ENCODE measurements around the gene EZH2.

EZH2 gene

GRCh38 chr7:148799893-148800555, 84.1 kb downstream of the EZH2 start:
- no peaks in the 10 kb centered on the region for H3K27me3 Mint-ChIP-seq (ENCODE audit: low read depth)
- H3K9me3 Mint-ChIP-seq, result no peaks in the 10 kb centered on the region
- no peak overlapping the region for H3K4me3 Mint-ChIP-seq
- peaks cover 2% of the 10 kb centered on the region for H3K4me1 Mint-ChIP-seq (ENCODE audit: low read depth)
- H3K27ac Mint-ChIP-seq, result peak overlapping the region; percentile 15
- peaks cover 35% of the 10 kb centered on the region for H3K36me3 Mint-ChIP-seq (ENCODE audit: low read depth)

DNA sequence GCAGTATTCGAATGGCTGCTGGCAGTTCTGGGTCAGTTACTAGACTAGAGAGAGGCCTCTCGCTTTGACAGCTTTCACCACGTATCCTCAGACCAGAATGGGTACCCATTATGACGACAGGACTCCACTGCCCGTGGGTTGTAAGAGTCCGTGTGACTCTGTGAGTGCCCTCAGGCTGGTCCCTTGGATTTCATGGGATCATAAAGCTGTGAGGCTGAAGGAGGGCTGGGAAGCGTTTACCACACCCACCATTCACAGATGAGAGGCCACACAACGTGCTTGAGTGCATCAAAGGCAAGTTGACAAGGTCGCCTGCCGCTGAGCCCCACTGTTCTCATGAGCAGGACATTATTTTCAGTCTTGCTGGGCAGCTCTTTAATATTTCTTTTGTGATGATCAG, 87.2 kb downstream of the EZH2 start:
- Mint-ChIP-seq H3K27ac (no peak overlapping the region), H3K9me3 (no peaks in the 10 kb centered on the region), H3K36me3 (ENCODE audit: low read depth) (peaks cover 50% of the 10 kb centered on the region), H3K4me1 (ENCODE audit: low read depth) (peaks cover 9% of the 10 kb centered on the region), H3K4me3 (no peak overlapping the region), H3K27me3 (ENCODE audit: low read depth) (no peaks in the 10 kb centered on the region)

DNA sequence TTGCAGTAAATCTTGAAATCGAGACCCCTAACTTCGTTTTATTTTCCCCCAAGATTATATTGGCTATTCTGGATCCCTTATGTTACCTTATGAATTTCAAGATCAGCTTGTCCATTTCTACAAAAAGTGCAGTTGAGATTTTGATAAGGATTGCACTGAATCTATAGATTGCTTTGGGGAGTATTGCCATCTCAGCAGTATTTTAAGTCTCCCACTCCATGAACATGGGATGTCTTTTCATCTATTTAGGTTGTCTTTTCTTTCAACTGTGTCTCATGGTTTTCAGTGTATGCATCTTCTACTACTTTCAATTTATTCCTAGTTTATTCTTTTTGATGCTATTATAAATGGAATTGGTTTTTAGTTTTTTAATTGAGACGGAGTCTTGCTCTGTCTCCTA, 89.6 kb downstream of the EZH2 start:
- Mint-ChIP-seq H3K4me3 (no peak overlapping the region), H3K27ac (no peak overlapping the region), H3K4me1 (ENCODE audit: low read depth) (peaks cover 6% of the 10 kb centered on the region), H3K9me3 (no peaks in the 10 kb centered on the region), H3K27me3 (ENCODE audit: low read depth) (no peaks in the 10 kb centered on the region), H3K36me3 (ENCODE audit: low read depth) (peaks cover 54% of the 10 kb centered on the region)

- Mint-ChIP-seq H3K36me3 (ENCODE audit: low read depth) (peaks cover 56% of the 10 kb centered on the region), H3K27me3 (ENCODE audit: low read depth) (no peaks in the 10 kb centered on the region), H3K9me3 (no peaks in the 10 kb centered on the region), H3K4me3 (no peak overlapping the region), H3K4me1 (ENCODE audit: low read depth) (peaks cover 6% of the 10 kb centered on the region), H3K27ac (no peak overlapping the region)
Measured at GRCh38 chr7:148793590-148793989, 90.5 kb downstream of the EZH2 start.

DNA sequence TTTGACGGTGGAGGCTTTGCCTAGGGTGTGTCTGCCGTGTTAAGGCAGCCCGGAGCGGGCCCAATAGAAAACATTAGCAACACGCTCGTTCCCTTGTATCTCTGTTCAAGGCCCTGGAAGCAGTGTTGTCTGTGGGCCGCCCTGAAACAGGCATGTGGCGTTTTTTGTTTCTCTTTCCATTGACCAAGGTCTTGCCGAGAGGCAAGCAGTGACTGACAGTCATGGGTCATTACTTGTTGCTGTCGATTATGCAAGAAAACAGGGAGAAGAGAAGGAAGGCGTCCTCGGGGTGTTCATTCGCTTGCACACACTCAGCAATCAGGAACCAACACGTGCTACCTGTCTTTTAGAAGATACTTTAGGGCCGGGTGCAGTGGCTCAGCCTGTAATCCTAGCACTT, 92.5 kb downstream of the EZH2 start:
- H3K27me3 Mint-ChIP-seq (ENCODE audit: low read depth), result no peaks in the 10 kb centered on the region
- H3K9me3 Mint-ChIP-seq, result no peaks in the 10 kb centered on the region
- no peak overlapping the region for H3K4me3 Mint-ChIP-seq
- H3K36me3 Mint-ChIP-seq (ENCODE audit: low read depth), result peaks cover 57% of the 10 kb centered on the region
- H3K27ac Mint-ChIP-seq, result no peak overlapping the region
- peaks cover 6% of the 10 kb centered on the region for H3K4me1 Mint-ChIP-seq (ENCODE audit: low read depth)

- no peaks in the 10 kb centered on the region for H3K27me3 Mint-ChIP-seq (ENCODE audit: low read depth)
- H3K27ac Mint-ChIP-seq, result no peak overlapping the region
- peaks cover 6% of the 10 kb centered on the region for H3K4me1 Mint-ChIP-seq (ENCODE audit: low read depth)
- no peaks in the 10 kb centered on the region for H3K9me3 Mint-ChIP-seq
- H3K36me3 Mint-ChIP-seq (ENCODE audit: low read depth), result peaks cover 56% of the 10 kb centered on the region
- H3K4me3 Mint-ChIP-seq, result no peak overlapping the region
Measured at GRCh38 chr7:148790850-148791249, 93.2 kb downstream of the EZH2 start.

- Mint-ChIP-seq H3K27me3 (ENCODE audit: low read depth) (no peaks in the 10 kb centered on the region), H3K9me3 (no peaks in the 10 kb centered on the region), H3K27ac (no peak overlapping the region), H3K36me3 (ENCODE audit: low read depth) (peaks cover 57% of the 10 kb centered on the region), H3K4me1 (ENCODE audit: low read depth) (peaks cover 6% of the 10 kb centered on the region), H3K4me3 (no peak overlapping the region)
Measured at GRCh38 chr7:148790131-148790726, 93.9 kb downstream of the EZH2 start.

GRCh38 chr7:148789220-148789619, 94.9 kb downstream of the EZH2 start:
- H3K27ac Mint-ChIP-seq, result no peak overlapping the region
- no peak overlapping the region for H3K4me3 Mint-ChIP-seq
- H3K4me1 Mint-ChIP-seq (ENCODE audit: low read depth), result peaks cover 6% of the 10 kb centered on the region
- no peaks in the 10 kb centered on the region for H3K9me3 Mint-ChIP-seq
- H3K36me3 Mint-ChIP-seq (ENCODE audit: low read depth), result peaks cover 51% of the 10 kb centered on the region
- no peaks in the 10 kb centered on the region for H3K27me3 Mint-ChIP-seq (ENCODE audit: low read depth)

DNA sequence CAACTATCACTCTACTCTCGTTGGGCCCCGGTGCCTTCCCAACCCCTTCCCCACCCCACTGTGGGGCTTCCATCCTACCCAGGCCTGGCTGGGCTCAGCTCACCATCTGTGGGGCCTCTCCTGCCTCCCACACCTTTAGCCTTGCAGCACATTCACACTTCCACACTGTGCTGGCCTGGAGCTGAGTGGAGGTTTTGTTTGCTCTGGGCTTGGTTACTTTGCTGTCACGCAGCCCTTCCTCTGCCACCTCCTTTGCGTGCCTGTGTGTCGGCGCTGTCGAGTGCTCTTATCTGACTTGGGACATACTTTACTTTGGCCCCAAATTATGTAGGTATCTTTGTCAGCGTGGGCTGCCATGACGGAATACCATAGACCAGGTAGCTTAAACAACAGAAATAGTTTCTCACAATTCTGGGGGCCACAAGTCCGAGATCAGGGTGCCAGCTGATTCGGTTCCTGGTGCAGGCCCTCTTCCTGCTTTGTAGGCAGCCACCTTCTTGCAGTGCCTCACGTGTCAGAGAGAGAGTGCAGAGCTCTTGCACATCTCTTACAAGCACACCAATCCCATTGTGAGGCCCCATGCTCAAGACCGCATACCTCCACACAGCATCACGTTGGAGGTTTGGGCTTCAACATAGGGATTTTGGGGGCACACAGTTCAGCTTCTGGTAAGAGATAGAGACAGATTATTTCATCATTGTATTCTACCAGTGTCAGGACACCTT, 96.4 kb downstream of the EZH2 start:
- peaks cover 50% of the 10 kb centered on the region for H3K36me3 Mint-ChIP-seq (ENCODE audit: low read depth)
- H3K27ac Mint-ChIP-seq, result no peak overlapping the region
- H3K9me3 Mint-ChIP-seq, result no peaks in the 10 kb centered on the region
- H3K4me3 Mint-ChIP-seq, result no peak overlapping the region
- H3K27me3 Mint-ChIP-seq (ENCODE audit: low read depth), result no peaks in the 10 kb centered on the region
- peaks cover 3% of the 10 kb centered on the region for H3K4me1 Mint-ChIP-seq (ENCODE audit: low read depth)

DNA sequence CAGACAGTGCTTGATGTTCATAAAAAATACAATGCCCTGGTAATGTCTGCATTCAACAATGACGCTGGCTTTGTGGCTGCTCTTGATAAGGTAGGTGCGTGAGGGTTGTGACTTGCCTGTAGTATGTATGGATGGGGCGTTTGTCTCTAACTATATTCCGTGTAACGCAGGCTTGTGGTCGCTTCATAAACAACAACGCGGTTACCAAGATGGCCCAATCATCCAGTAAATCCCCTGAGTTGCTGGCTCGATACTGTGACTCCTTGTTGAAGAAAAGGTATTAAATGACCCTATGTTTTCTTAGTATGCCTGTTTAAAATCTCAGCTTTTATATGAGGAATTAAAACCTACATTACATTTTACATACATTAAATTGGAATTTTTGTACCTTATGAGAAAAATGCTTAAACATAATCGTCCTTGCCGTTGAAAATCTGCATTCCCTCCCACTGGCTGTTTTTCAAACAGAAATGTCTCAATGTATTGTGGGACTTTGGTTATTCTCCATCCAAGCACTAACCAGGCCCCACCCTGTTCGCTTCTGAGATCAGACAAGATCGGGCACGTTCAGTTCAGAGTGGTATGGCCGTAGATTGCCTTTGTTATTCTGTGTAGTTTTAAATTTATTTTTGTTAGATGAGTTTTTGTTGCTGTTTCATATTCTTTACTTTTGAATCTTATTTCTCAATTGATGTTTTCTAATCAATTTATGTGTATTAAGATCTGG, 100.1 kb downstream of the EZH2 start:
- H3K36me3 Mint-ChIP-seq (ENCODE audit: low read depth), result peaks cover 33% of the 10 kb centered on the region
- no peaks in the 10 kb centered on the region for H3K27me3 Mint-ChIP-seq (ENCODE audit: low read depth)
- H3K9me3 Mint-ChIP-seq, result no peaks in the 10 kb centered on the region
- no peak overlapping the region for H3K4me3 Mint-ChIP-seq
- no peaks in the 10 kb centered on the region for H3K4me1 Mint-ChIP-seq (ENCODE audit: low read depth)
- no peak overlapping the region for H3K27ac Mint-ChIP-seq

- Mint-ChIP-seq H3K9me3 (no peaks in the 10 kb centered on the region), H3K4me3 (no peak overlapping the region), H3K4me1 (ENCODE audit: low read depth) (no peaks in the 10 kb centered on the region), H3K27me3 (ENCODE audit: low read depth) (no peaks in the 10 kb centered on the region), H3K27ac (no peak overlapping the region), H3K36me3 (ENCODE audit: low read depth) (peaks cover 26% of the 10 kb centered on the region)
Measured at GRCh38 chr7:148782757-148783456, 101.2 kb downstream of the EZH2 start.

DNA sequence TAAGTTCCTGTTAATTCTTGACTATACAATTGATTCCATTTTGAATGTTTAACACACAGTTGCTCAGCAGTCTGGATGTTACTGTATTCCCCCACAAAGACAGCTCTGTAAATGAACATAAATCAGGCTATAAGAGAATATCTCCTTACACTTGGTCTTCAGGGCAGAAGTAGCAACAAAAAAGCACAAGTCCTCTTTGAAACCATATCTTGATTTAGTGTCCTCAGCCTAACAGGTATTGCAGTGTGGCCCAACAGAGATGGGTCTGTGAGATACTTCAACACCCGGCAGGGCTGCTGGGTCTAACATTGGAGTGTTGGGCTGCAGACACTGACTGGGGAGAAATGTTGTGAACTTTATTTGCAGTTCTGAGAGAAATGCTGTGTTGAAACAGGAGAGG, 109.6 kb downstream of the EZH2 start:
- no peak overlapping the region for H3K4me3 Mint-ChIP-seq
- peaks cover 29% of the 10 kb centered on the region for H3K4me1 Mint-ChIP-seq (ENCODE audit: low read depth)
- peaks cover 14% of the 10 kb centered on the region for H3K36me3 Mint-ChIP-seq (ENCODE audit: low read depth)
- no peaks in the 10 kb centered on the region for H3K9me3 Mint-ChIP-seq
- no peaks in the 10 kb centered on the region for H3K27me3 Mint-ChIP-seq (ENCODE audit: low read depth)
- H3K27ac Mint-ChIP-seq, result no peak overlapping the region

DNA sequence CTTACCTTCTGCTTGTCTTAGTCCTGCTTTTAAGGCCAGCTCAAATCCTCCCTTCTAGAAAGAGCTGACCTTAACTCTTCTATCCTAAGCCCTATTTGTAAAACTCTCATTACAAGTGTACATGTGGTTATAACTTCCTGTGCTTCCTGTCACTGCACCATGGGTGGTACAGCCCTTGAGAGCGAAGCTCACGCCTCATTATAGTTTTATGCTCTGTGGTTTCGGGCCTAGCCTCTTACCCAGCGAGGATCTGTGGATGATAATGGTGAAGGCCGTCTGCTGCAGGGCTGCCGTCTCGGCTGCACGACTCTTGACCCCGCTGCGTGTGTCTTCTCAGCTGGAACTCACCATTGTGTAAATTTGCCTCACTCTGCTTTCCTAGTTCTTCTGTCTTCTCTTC, 110.8 kb downstream of the EZH2 start:
- Mint-ChIP-seq H3K9me3 (no peaks in the 10 kb centered on the region), H3K27ac (peak overlapping the region; percentile 72), H3K4me3 (peak overlapping the region; percentile 47), H3K36me3 (ENCODE audit: low read depth) (peaks cover 17% of the 10 kb centered on the region), H3K4me1 (ENCODE audit: low read depth) (peaks cover 29% of the 10 kb centered on the region), H3K27me3 (ENCODE audit: low read depth) (no peaks in the 10 kb centered on the region)
